Activated B cell treated with CpG ODN at 0.5 μM for 24 hours (primary cell): ENCODE results near the gene AJUBA. TPM values are rescaled to one million over a fixed set of nuclear protein-coding genes. Genes with fewer than 3 reads are reported as not detected.
"Not testable (repeated sequence)": the region's sequence is repeated elsewhere in the genome, so short reads cannot be mapped to it uniquely, and the experiment has no call there.

Source experiments
- ATAC-seq: fragments of 200-7000 bp; cut with Tn5 transposase; one replicate; pipeline ENCODE4 v1.10.0; 2021; ENCODE audit warnings: low read depth, mild to moderate bottlenecking, moderate library complexity
- CTCF ChIA-PET: fragments of 350-600 bp; sonication (Branson Sonifier 250); formaldehyde crosslinking; loops from one replicate; lab custom pipeline; 2021; ENCODE audit warnings: antibody characterized with exemption; lab: Charles Lee
- POLR2A ChIA-PET: fragments of 350-600 bp; sonication (Branson Sonifier 250); formaldehyde crosslinking; loops from one replicate; lab custom pipeline; 2021; ENCODE audit warnings: antibody characterized with exemption; lab: Charles Lee
- DNase-seq: peaks from one replicate; pipeline ENCODE4 v3.0.0; 2022
- H3K27ac Mint-ChIP-seq: one replicate; pipeline ENCODE4 v1.8.0; 2020; ENCODE audit warnings: mixed read lengths
- H3K27me3 Mint-ChIP-seq: one replicate; pipeline ENCODE4 v1.8.0; 2021; ENCODE audit warnings: mixed read lengths
- H3K36me3 Mint-ChIP-seq: one replicate; pipeline ENCODE4 v1.8.0; 2021; ENCODE audit warnings: low read depth, mixed read lengths
- H3K4me1 Mint-ChIP-seq: one replicate; pipeline ENCODE4 v1.8.0; 2021; ENCODE audit warnings: mixed read lengths
- H3K4me3 Mint-ChIP-seq: one replicate; pipeline ENCODE4 v1.8.0; 2020; ENCODE audit warnings: mild to moderate bottlenecking, mixed read lengths
- H3K9me3 Mint-ChIP-seq: one replicate; pipeline ENCODE4 v1.8.0; 2020; ENCODE audit warnings: mixed read lengths
- intact Hi-C: fragments of 100-400 bp; cut with micrococcal nuclease; formaldehyde crosslinking; loops from one replicate; pipeline ENCODE4 v1.15.1; 2024
- total RNA-seq: library from RNA; stranded (reverse); gene quantifications from 2 replicates; pipeline ENCODE4 v1.2.3, GENCODE V29; 2022
- TF ChIP-seq, protein P1 (sequence below): fragments of 200-600 bp; IDR thresholded peaks from one replicate; pipeline ENCODE4 v1.8.0; 2022; ENCODE audit warnings: antibody characterized with exemption, mild to moderate bottlenecking

AJUBA gene
- total RNA-seq, 1 donor from 2014 or later, result 0.67 TPM

GRCh38 chr14:22972313-22972930 lies 9.9 kb downstream of the AJUBA start:
- no peak overlapping the region for H3K27ac Mint-ChIP-seq
- no peaks in the 10 kb centered on the region for H3K36me3 Mint-ChIP-seq
- TF ChIP-seq, protein P1, sequence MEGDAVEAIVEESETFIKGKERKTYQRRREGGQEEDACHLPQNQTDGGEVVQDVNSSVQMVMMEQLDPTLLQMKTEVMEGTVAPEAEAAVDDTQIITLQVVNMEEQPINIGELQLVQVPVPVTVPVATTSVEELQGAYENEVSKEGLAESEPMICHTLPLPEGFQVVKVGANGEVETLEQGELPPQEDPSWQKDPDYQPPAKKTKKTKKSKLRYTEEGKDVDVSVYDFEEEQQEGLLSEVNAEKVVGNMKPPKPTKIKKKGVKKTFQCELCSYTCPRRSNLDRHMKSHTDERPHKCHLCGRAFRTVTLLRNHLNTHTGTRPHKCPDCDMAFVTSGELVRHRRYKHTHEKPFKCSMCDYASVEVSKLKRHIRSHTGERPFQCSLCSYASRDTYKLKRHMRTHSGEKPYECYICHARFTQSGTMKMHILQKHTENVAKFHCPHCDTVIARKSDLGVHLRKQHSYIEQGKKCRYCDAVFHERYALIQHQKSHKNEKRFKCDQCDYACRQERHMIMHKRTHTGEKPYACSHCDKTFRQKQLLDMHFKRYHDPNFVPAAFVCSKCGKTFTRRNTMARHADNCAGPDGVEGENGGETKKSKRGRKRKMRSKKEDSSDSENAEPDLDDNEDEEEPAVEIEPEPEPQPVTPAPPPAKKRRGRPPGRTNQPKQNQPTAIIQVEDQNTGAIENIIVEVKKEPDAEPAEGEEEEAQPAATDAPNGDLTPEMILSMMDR, result no peak
- ATAC-seq (no peak), DNase-seq (no peak)
- no peak overlapping the region for H3K4me3 Mint-ChIP-seq
- ChIA-PET POLR2A (interaction anchor here (1.0 to 1.1 kb wide), 2 partner anchors 10 to 86 kb away, joined by 4 to 6 read pairs; partner anchors contain the start of gene AJUBA), CTCF (interaction anchor here (0.7 to 8.0 kb wide), 16 partner anchors 9 to 402 kb away, joined by 3 to 152 read pairs (median 6); partner anchors contain the start of genes AJUBA, CDH24, HAUS4 and PPP1R3E)
- intact Hi-C loops, result loop anchor here (5.0 kb wide), 1 partner anchor 215 kb away; no protein-coding TSS in a partner anchor
- H3K27me3 Mint-ChIP-seq, result peaks cover 11% of the 10 kb centered on the region
- no peaks in the 10 kb centered on the region for H3K9me3 Mint-ChIP-seq
- peaks cover 5% of the 10 kb centered on the region for H3K4me1 Mint-ChIP-seq

GRCh38 chr14:22971152-22971551 lies 11.2 kb downstream of the AJUBA start:
- ChIA-PET CTCF (interaction anchor here (1.4 to 8.0 kb wide), 6 partner anchors 8 to 98 kb away, joined by 3 to 152 read pairs (median 15); partner anchors contain the start of genes AJUBA and CDH24), POLR2A (no interaction called here)
- H3K36me3 Mint-ChIP-seq, result no peaks in the 10 kb centered on the region
- peaks cover 7% of the 10 kb centered on the region for H3K27me3 Mint-ChIP-seq
- no peaks in the 10 kb centered on the region for H3K9me3 Mint-ChIP-seq
- ATAC-seq, result no peak
- TF ChIP-seq, protein P1, result no peak
- no peak overlapping the region for H3K4me3 Mint-ChIP-seq
- H3K27ac Mint-ChIP-seq, result no peak overlapping the region
- intact Hi-C loops, result loop anchor here (5.0 kb wide), 1 partner anchor 216 kb away; no protein-coding TSS in a partner anchor
- no peak for DNase-seq
- H3K4me1 Mint-ChIP-seq, result no peaks in the 10 kb centered on the region

DNA sequence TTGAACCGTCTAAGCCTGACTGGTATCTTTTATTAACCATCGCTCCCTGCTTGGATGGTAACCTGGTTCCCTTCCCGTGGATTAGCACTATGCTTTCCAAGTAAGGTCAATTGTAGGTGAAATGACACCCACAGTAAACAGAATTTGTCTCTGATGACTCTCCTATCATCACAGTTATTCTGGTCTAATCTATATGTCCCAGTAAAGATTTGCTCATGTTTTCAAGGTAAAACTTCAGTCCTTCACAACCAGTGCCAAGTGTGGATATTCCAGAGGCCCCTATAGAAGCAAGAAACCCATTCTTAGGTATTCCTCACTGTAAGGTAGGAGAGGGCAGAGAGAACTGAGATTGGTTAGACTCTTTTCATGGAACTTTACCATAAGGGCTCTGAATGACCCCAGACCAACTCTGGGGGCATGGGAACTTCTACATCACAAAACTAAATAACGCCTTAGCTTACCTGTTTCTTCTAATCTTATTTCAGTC lies 15.5 kb downstream of the AJUBA start:
- Mint-ChIP-seq H3K4me1 (no peaks in the 10 kb centered on the region), H3K4me3 (no peak overlapping the region), H3K27ac (no peak overlapping the region), H3K27me3 (peaks cover 2% of the 10 kb centered on the region), H3K36me3 (no peaks in the 10 kb centered on the region), H3K9me3 (no peaks in the 10 kb centered on the region)
- ChIA-PET POLR2A (no interaction called here), CTCF (no interaction called here)
- TF ChIP-seq, protein P1, result no peak
- intact Hi-C loops, result no loop called here
- DNase-seq (no peak), ATAC-seq (no peak)

DNA sequence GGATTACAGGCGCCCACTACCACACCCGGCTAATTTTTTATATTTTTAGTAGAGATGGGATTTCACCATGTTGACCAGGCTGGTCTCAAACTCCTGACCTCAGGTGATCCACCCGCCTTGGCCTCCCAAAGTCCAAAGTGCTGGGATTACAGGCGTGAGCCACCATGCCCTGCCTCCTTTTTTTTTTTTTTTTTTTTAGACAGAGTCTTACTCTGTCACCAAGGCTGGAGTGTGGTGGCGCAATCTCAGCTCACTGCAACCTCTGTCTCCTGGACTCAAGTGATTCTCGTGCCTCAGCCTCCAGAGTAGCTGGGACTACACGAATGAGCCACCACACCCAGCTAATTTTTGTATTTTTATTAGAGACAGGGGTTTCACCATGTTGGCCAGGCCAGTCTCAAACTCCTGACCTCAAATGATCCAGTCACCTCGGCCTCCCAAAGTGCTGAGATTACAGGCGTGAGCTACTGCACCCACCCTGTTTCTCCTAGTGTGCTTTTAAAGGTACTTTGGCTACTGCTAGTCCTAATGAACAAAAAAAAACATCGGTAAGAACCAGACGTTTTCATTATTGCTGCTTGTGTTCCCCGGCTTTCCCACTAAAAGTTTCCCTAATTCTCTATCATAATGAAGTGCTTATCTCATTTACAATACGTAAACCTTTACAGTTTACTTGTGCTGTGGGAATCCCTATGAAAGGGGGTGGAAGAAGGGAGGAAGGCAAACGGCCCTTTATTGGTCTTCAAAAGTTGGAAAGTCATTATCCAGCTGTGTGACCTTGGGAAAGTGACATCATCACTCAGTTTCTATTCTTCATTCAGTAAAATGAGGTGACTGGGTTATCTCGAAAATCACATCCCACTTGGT lies 16.2 kb downstream of the AJUBA start:
- H3K4me3 Mint-ChIP-seq, H3K27ac Mint-ChIP-seq, CTCF ChIA-PET, ATAC-seq, H3K4me1 Mint-ChIP-seq, DNase-seq, H3K36me3 Mint-ChIP-seq, H3K9me3 Mint-ChIP-seq, intact Hi-C loops, H3K27me3 Mint-ChIP-seq: not testable (repeated sequence)
- POLR2A ChIA-PET, result interaction anchor here (0.6 kb wide), 1 partner anchor 183 kb away, joined by 3 read pairs; no protein-coding TSS in a partner anchor

DNA sequence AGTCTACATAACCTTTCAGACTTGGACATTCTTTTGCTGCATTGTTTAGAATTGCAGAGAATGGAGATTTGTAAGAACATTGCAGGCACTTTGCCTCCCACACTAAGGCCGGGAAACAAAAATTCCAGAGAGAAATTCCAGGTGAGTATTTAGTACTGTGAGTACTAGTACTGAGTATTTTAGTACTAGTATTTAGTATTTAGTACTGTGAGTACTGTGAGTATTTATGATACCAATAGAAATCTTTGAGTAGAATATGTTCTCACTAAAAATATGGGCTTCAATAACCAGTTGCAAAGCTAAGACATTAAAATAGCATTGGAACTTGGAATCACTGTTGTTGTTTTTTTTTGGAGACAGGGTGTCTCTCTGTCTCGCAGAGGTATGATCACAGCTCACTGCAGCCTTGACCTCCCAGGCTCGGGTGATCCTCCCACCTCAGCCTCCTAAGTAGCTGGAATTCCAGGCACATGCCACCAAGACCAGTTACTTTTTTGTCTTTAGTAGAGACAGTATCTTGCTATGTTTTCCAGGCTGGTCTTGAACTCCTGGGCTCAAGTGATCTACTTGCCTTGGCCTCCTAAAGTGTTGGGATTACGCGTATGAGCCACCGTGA lies 20.2 kb downstream of the AJUBA start:
- H3K4me1 Mint-ChIP-seq, result peaks cover 3% of the 10 kb centered on the region
- ATAC-seq, result no peak
- H3K27ac Mint-ChIP-seq, result no peak overlapping the region
- ChIA-PET POLR2A (no interaction called here), CTCF (interaction anchor here (1.0 to 3.9 kb wide), 3 partner anchors 10 to 104 kb away, joined by 3 to 14 read pairs (median 7); no protein-coding TSS in a partner anchor)
- no peak overlapping the region for H3K4me3 Mint-ChIP-seq
- TF ChIP-seq, protein P1, result no peak
- DNase-seq, result no peak
- H3K9me3 Mint-ChIP-seq, result no peaks in the 10 kb centered on the region
- no peaks in the 10 kb centered on the region for H3K36me3 Mint-ChIP-seq
- intact Hi-C loops, result no loop called here
- no peaks in the 10 kb centered on the region for H3K27me3 Mint-ChIP-seq
